HCT116 (cell line): ENCODE results near the gene SERPINA10. TPM values are rescaled to one million over a fixed set of nuclear protein-coding genes. Genes with fewer than 3 reads are reported as not detected.

Experiments
- ATAC-seq: fragments of 200-7000 bp; cut with Tn5 transposase; 2 replicates; pipeline ENCODE4 v1.9.1; 2020; ENCODE audit warnings: mild to moderate bottlenecking, moderate library complexity
- BruUV-seq: library from RNA; stranded (reverse); fragments of 400-500 nt; replicated peaks from 2 replicates; lab custom pipeline; 2021; lab: Mats Ljungman, UMichigan
- CTCF ChIA-PET: fragments of 300-600 bp; sonication (Branson Sonifier 250); formaldehyde crosslinking; loops from one replicate; lab custom pipeline; 2021; ENCODE audit warnings: antibody characterized with exemption; lab: Charles Lee
- POLR2A ChIA-PET: fragments of 300-600, 350-600 bp; sonication (Branson Sonifier 250); formaldehyde crosslinking; loops from one replicate; lab custom pipeline; 2021; ENCODE audit warnings: antibody characterized with exemption; lab: Charles Lee
- RAD21 ChIA-PET, 2 experiments: fragments of 300-600 bp; sonication (Branson Sonifier 250); formaldehyde crosslinking; loops; one replicate each; lab custom pipeline; 2023; ENCODE audit warnings: low total read pairs in 2 of 2; ENCODE audit not compliant: uncharacterized antibody in 2 of 2, unreplicated experiment in 2 of 2, low non-redundant PET in 1 of 2; lab: Charles Lee
- DNase-seq: peaks from one replicate; pipeline ENCODE4 v3.0.0-alpha.2; 2010; ENCODE audit warnings: low read depth, low spot score
- H2AFZ ChIP-seq: fragments of 200-600 bp; shearing (Covaris generic), sonication (generic); 2 replicates; pipeline ENCODE4 v1.6.1; 2017; ENCODE audit warnings: low read depth, mixed run types, mixed read lengths, antibody characterized with exemption, low read length; ENCODE audit not compliant: poor library complexity, severe bottlenecking
- H3K27ac ChIP-seq: 2 replicates; pipeline ENCODE4 v1.5.1; 2012; ENCODE audit warnings: low read depth, low read length
- H3K27me3 ChIP-seq: fragments of 200-600 bp; sonication (generic); 2 replicates; pipeline ENCODE4 v1.6.1; 2016; ENCODE audit warnings: mixed run types, low read length, mixed read lengths; ENCODE audit not compliant: insufficient read depth
- H3K36me3 ChIP-seq, 2 experiments: fragments of 200-500 bp in 1 of 2; fragments of 200-600 bp in 1 of 2; sonication (Bioruptor generic) in 1 of 2; sonication (generic) in 1 of 2; 2 replicates each; pipeline versions ENCODE4 v1.5.1 to v1.6.1; 2014 to 2016; ENCODE audit warnings: low read length in 2 of 2, inconsistent platforms in 1 of 2, mixed read lengths in 1 of 2, mixed run types in 1 of 2; ENCODE audit not compliant: insufficient read depth in 2 of 2, control insufficient read depth in 1 of 2
- H3K4me1 ChIP-seq, 2 experiments: fragments of 200-600 bp in 1 of 2; sonication (generic) in 1 of 2; 2 replicates each; pipeline versions ENCODE4 v1.5.1 to v1.6.1; 2012 to 2017; ENCODE audit warnings: low read length in 2 of 2, inconsistent platforms in 1 of 2, mild to moderate bottlenecking in 1 of 2, mixed read lengths in 1 of 2, mixed run types in 1 of 2, moderate library complexity in 1 of 2; ENCODE audit not compliant: insufficient read depth in 2 of 2, control insufficient read depth in 1 of 2
- H3K4me2 ChIP-seq: fragments of 200-600 bp; sonication (generic); 2 replicates; pipeline ENCODE4 v1.6.1; 2017; ENCODE audit warnings: mixed run types, low read length, mixed read lengths
- H3K4me3 ChIP-seq, 2 experiments: fragments of 200-600 bp in 1 of 2; sonication (generic) in 1 of 2; replicated peaks in 1 of 2; 2 replicates each; pipeline ENCODE4 v1.5.1; 2011 to 2016; ENCODE audit warnings: low read length in 2 of 2, control low read depth in 1 of 2, low read depth in 1 of 2, mild to moderate bottlenecking in 1 of 2, mixed read lengths in 1 of 2, mixed run types in 1 of 2
- H3K79me2 ChIP-seq: fragments of 200-600 bp; sonication (generic); 2 replicates; pipeline ENCODE4 v1.6.1; 2017; ENCODE audit warnings: mild to moderate bottlenecking, mixed run types, low read length, moderate library complexity, mixed read lengths; ENCODE audit not compliant: insufficient read depth
- H3K9ac ChIP-seq: fragments of 200-600 bp; sonication (generic); 2 replicates; pipeline ENCODE4 v1.6.1; 2016; ENCODE audit warnings: low read length, mixed read lengths
- H3K9me2 ChIP-seq: fragments of 200-600 bp; sonication (generic), shearing (Covaris generic); 2 replicates; pipeline ENCODE4 v1.6.1; 2017; ENCODE audit warnings: mixed run types, mild to moderate bottlenecking, moderate library complexity; ENCODE audit not compliant: insufficient read depth
- H3K9me3 ChIP-seq, 2 experiments: fragments of 200-500 bp in 1 of 2; fragments of 200-600 bp in 1 of 2; sonication (Bioruptor generic) in 1 of 2; sonication (generic) in 1 of 2; 2 replicates each; pipeline ENCODE4 v1.6.1; 2014 to 2017; ENCODE audit warnings: low read length in 2 of 2, mixed read lengths in 2 of 2, inconsistent platforms in 1 of 2, low read depth in 1 of 2, mild to moderate bottlenecking in 1 of 2, mixed run types in 1 of 2, moderate library complexity in 1 of 2; ENCODE audit not compliant: control insufficient read depth in 1 of 2, insufficient read depth in 1 of 2
- H4K20me1 ChIP-seq: fragments of 200-600 bp; sonication (generic), shearing (Covaris generic); 2 replicates; pipeline ENCODE4 v1.6.1; 2017; ENCODE audit warnings: mixed run types, mild to moderate bottlenecking, moderate library complexity; ENCODE audit not compliant: insufficient read depth
- CBX3 ChIP-seq: IDR thresholded peaks from 2 replicates; pipeline ENCODE4 v1.6.1; 2012; ENCODE audit warnings: low read depth
- CEBPB ChIP-seq: IDR thresholded peaks from 2 replicates; pipeline ENCODE4 v1.6.1; 2012; ENCODE audit warnings: low read depth
- EGR1 ChIP-seq: IDR thresholded peaks from 2 replicates; pipeline ENCODE4 v1.6.1; 2012; ENCODE audit warnings: low read depth
- EZH2 ChIP-seq: fragments of 200-600 bp; sonication (generic); IDR thresholded peaks from 2 replicates; pipeline ENCODE4 v1.6.1; 2017; ENCODE audit warnings: antibody characterized with exemption, mixed run types
- JUND ChIP-seq: IDR thresholded peaks from 2 replicates; pipeline ENCODE4 v1.6.1; 2012
- POLR2A ChIP-seq: IDR thresholded peaks from 2 replicates; pipeline ENCODE4 v1.7.0; 2011; ENCODE audit warnings: borderline replicate concordance; ENCODE audit not compliant: insufficient read depth, insufficient read length; ENCODE audit errors: extremely low read depth
- POLR2AphosphoS5 ChIP-seq: IDR thresholded peaks from 2 replicates; pipeline ENCODE4 v1.6.1; 2011; ENCODE audit warnings: mild to moderate bottlenecking, low read depth, low read length, moderate library complexity
- SIN3A ChIP-seq: IDR thresholded peaks from 2 replicates; pipeline ENCODE4 v1.6.1; 2012; ENCODE audit warnings: low read depth
- SRF ChIP-seq: IDR thresholded peaks from 2 replicates; pipeline ENCODE4 v1.6.1; 2012; ENCODE audit warnings: low read depth
- TCF7L2 ChIP-seq: IDR thresholded peaks from 2 replicates; pipeline ENCODE4 v1.7.0; 2011; ENCODE audit warnings: borderline replicate concordance, inconsistent platforms; ENCODE audit not compliant: insufficient read depth, insufficient read length; ENCODE audit errors: extremely low read depth
- YY1 ChIP-seq: IDR thresholded peaks from 2 replicates; pipeline ENCODE4 v1.6.1; 2011; ENCODE audit warnings: low read length, low read depth, moderate library complexity, mild to moderate bottlenecking; ENCODE audit not compliant: insufficient replicate concordance; ENCODE audit errors: extremely low read depth
- ZNF274 ChIP-seq: fragments of 200-500 bp; sonication (Bioruptor generic); IDR thresholded peaks from 2 replicates; pipeline ENCODE4 v1.6.1; 2014; ENCODE audit warnings: mild to moderate bottlenecking, low read depth, low read length, inconsistent platforms
- intact Hi-C: fragments of 100-400 bp; cut with micrococcal nuclease; formaldehyde crosslinking; loops from 2 replicates; pipeline ENCODE4 v1.10.0; 2022
- total RNA-seq: library from RNA; stranded (reverse); gene quantifications from one replicate; pipeline ENCODE4 v1.2.1, GENCODE V29; 2021; ENCODE audit not compliant: unreplicated experiment
- TF ChIP-seq, protein P1 (sequence below): IDR thresholded peaks from 2 replicates; pipeline ENCODE4 v1.6.1; 2012; ENCODE audit warnings: low read depth
- TF ChIP-seq, protein P2 (sequence below): IDR thresholded peaks from 2 replicates; pipeline ENCODE4 v1.6.1; 2012
- TF ChIP-seq, protein P3 (sequence below): IDR thresholded peaks from 2 replicates; pipeline ENCODE4 v1.6.1; 2011; ENCODE audit warnings: mild to moderate bottlenecking, low read length, moderate library complexity; ENCODE audit not compliant: insufficient replicate concordance; ENCODE audit errors: extremely low read depth
- TF ChIP-seq, protein P4 (sequence below), 3 experiments: fragments of 200-600 bp in 1 of 3; sonication (generic) in 1 of 3; IDR thresholded peaks in 2 of 3; conservative IDR thresholded peaks in 1 of 3; 2 replicates each; pipeline ENCODE4 v1.5.1; 2012 to 2017; ENCODE audit warnings: low read depth in 2 of 3, low read length in 2 of 3, antibody characterized with exemption in 1 of 3, borderline replicate concordance in 1 of 3, control low read depth in 1 of 3, mild to moderate bottlenecking in 1 of 3, mixed read lengths in 1 of 3, mixed run types in 1 of 3, moderate library complexity in 1 of 3; ENCODE audit not compliant: insufficient read depth in 1 of 3

Gene SERPINA10
- total RNA-seq, 1 experiment from 2014 or later: not detected

DNA sequence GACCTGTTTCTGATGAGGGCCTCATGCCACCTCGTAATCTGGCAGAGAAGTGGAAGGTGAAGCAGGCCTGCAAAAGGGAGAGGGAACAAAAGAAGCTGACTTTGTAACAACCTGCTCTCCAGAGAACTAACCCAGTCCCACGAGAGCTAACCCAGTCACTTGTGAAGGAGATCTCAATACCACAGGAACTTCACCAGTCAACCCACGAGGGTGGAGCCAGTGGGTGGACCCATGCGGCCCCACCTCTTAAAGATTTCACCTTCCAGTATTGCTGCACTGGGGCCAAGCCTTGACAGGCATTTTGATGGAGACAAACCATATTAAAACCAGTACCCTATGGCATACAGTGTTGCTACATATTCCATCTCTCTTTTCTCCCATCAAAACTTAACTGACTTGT is 55.1 kb downstream of the SERPINA10 start:
- CTCF ChIA-PET: no interaction called here

More for the DNA sequence above, 55.1 kb downstream of the SERPINA10 start:
- RAD21 ChIA-PET: no interaction called here
- H3K9ac ChIP-seq: no peak overlapping the region
- no peak overlapping the region for H3K27ac ChIP-seq
- POLR2A ChIA-PET: no interaction called here
- no peaks in the 10 kb centered on the region for H3K79me2 ChIP-seq
- H2AFZ ChIP-seq: no peak overlapping the region
- no peak overlapping the region for H3K4me2 ChIP-seq
- no TSS peak for BruUV-seq
- H3K9me3 ChIP-seq: no peaks in the 10 kb centered on the region
- no peak for ATAC-seq
- no peaks in the 10 kb centered on the region for H3K9me2 ChIP-seq
- intact Hi-C loops: no loop called here
- no peaks in the 10 kb centered on the region; the same call in 1 of the 2 replicates for H4K20me1 ChIP-seq
- no peak for DNase-seq
- TF ChIP-seq SIN3A: no peak
- no peak for TF ChIP-seq EZH2
- no peak for TF ChIP-seq SRF
- no peak for TF ChIP-seq EGR1
- TF ChIP-seq TCF7L2: no peak
- TF ChIP-seq, protein P1, sequence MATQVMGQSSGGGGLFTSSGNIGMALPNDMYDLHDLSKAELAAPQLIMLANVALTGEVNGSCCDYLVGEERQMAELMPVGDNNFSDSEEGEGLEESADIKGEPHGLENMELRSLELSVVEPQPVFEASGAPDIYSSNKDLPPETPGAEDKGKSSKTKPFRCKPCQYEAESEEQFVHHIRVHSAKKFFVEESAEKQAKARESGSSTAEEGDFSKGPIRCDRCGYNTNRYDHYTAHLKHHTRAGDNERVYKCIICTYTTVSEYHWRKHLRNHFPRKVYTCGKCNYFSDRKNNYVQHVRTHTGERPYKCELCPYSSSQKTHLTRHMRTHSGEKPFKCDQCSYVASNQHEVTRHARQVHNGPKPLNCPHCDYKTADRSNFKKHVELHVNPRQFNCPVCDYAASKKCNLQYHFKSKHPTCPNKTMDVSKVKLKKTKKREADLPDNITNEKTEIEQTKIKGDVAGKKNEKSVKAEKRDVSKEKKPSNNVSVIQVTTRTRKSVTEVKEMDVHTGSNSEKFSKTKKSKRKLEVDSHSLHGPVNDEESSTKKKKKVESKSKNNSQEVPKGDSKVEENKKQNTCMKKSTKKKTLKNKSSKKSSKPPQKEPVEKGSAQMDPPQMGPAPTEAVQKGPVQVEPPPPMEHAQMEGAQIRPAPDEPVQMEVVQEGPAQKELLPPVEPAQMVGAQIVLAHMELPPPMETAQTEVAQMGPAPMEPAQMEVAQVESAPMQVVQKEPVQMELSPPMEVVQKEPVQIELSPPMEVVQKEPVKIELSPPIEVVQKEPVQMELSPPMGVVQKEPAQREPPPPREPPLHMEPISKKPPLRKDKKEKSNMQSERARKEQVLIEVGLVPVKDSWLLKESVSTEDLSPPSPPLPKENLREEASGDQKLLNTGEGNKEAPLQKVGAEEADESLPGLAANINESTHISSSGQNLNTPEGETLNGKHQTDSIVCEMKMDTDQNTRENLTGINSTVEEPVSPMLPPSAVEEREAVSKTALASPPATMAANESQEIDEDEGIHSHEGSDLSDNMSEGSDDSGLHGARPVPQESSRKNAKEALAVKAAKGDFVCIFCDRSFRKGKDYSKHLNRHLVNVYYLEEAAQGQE: no peak
- TF ChIP-seq CBX3: no peak
- TF ChIP-seq ZNF274: no peak
- TF ChIP-seq, protein P2, sequence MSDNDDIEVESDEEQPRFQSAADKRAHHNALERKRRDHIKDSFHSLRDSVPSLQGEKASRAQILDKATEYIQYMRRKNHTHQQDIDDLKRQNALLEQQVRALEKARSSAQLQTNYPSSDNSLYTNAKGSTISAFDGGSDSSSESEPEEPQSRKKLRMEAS: no peak
- TF ChIP-seq, protein P3, sequence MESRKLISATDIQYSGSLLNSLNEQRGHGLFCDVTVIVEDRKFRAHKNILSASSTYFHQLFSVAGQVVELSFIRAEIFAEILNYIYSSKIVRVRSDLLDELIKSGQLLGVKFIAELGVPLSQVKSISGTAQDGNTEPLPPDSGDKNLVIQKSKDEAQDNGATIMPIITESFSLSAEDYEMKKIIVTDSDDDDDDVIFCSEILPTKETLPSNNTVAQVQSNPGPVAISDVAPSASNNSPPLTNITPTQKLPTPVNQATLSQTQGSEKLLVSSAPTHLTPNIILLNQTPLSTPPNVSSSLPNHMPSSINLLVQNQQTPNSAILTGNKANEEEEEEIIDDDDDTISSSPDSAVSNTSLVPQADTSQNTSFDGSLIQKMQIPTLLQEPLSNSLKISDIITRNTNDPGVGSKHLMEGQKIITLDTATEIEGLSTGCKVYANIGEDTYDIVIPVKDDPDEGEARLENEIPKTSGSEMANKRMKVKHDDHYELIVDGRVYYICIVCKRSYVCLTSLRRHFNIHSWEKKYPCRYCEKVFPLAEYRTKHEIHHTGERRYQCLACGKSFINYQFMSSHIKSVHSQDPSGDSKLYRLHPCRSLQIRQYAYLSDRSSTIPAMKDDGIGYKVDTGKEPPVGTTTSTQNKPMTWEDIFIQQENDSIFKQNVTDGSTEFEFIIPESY: no peak
- TF ChIP-seq, protein P4, sequence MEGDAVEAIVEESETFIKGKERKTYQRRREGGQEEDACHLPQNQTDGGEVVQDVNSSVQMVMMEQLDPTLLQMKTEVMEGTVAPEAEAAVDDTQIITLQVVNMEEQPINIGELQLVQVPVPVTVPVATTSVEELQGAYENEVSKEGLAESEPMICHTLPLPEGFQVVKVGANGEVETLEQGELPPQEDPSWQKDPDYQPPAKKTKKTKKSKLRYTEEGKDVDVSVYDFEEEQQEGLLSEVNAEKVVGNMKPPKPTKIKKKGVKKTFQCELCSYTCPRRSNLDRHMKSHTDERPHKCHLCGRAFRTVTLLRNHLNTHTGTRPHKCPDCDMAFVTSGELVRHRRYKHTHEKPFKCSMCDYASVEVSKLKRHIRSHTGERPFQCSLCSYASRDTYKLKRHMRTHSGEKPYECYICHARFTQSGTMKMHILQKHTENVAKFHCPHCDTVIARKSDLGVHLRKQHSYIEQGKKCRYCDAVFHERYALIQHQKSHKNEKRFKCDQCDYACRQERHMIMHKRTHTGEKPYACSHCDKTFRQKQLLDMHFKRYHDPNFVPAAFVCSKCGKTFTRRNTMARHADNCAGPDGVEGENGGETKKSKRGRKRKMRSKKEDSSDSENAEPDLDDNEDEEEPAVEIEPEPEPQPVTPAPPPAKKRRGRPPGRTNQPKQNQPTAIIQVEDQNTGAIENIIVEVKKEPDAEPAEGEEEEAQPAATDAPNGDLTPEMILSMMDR (IDR thresholded peaks at IDR 0.05 in 2 of 3, conservative IDR thresholded peaks at IDR 0.05 in 1 of 3; ENCODE audit: borderline replicate concordance in 1 of 3, insufficient read depth in 1 of 3, low read depth in 2 of 3, low read length in 2 of 3): no peak
- TF ChIP-seq CEBPB: no peak
- no peak for TF ChIP-seq JUND
- TF ChIP-seq YY1: no peak
- no peak for TF ChIP-seq POLR2AphosphoS5
- no peak for TF ChIP-seq POLR2A
- H3K4me1 ChIP-seq: no peaks in the 10 kb centered on the region
- H3K4me3 ChIP-seq: no peak overlapping the region
- no peaks in the 10 kb centered on the region for H3K27me3 ChIP-seq
- H3K36me3 ChIP-seq: no peaks in the 10 kb centered on the region
